GM21737 (cell line): ENCODE results near the gene RBM15.
A peak's percentile ranks its signal among the peaks of the same experiment; 100 is the strongest.

ENCODE experiments used
- ATAC-seq: cut with Tn5 transposase; IDR thresholded peaks from one replicate; pipeline ENCODE4 v1.9.1; 2021; ENCODE audit warnings: mild to moderate bottlenecking, moderate library complexity; ENCODE audit not compliant: unreplicated experiment

The RBM15 gene

DNA sequence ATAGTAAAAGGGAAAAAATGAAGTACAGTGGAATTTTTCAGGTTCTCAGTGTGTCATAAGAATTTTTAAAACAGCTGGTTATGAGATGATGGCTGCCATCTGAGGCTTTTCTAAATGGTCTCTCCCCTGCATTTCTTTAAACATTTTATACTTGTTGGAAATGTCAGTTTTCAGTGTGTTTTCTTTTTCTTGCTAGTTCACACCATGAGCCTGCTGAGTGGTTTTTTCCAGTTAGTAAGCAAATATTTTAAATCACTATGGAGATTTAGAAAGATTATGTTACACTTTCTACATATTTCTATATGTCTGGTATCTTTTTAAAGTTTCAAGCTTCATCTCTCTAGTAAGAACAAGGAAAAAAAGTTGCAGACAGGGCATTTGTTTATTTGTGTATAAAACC lies 9.6 kb downstream of the RBM15 start:
- ATAC-seq = no peak

DNA sequence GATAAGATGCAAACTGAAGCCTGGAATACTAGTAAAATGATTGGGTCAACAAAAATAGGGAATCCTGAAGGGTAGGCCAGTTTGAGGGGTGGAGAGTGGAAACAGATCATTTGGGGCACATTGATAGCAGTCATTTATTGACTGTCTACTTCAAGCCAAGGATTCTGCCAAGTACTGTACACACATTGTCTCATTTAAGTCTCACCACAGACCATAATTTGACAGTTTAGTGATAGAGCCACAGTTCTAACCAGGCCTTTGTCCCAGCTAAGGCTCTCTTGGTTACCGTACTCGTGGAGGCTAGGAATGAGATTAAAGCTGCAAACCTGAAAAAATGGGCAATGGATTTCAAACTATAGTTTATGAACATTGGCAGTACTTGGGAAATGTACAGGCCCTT lies 11.2 kb downstream of the RBM15 start:
- no peak for ATAC-seq

DNA sequence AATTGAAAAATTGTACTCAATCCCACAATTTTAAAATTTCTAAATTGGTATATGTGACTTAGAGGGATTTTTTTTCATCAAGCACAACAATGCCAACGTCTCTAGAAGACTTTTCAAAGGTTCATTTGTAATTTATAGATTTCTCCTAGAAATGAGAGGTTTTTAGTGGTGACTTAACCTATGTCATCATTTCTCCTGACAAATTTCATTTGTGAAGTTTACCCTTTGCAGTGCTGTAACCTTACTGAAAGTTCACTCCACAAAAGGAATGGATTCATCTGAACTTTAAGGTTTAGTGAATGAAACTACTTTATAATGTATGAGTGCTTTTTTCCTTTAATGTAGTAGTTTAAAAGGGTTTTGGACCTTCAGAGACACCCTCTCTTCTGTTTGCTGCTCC lies 16.1 kb downstream of the RBM15 start:
- no peak for ATAC-seq

DNA sequence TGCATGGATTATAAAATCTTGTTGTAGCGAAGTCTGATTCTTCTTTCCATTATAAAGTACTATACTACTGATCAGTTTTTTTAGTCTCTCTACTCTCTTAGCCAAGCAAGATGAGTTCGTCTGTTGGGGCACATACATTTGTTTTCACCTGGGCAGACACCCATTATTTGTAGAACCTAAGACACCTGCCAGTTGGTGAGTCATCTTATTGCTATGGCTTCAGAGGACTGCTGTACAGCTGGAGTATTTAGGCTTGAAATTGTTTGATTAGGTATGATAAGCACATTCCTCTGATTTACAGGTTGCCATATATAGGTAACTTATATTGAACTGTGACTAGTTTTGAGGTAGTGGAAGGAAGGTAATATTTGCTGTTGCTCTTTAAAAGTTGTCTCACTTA lies 17.2 kb downstream of the RBM15 start:
- ATAC-seq = no peak

DNA sequence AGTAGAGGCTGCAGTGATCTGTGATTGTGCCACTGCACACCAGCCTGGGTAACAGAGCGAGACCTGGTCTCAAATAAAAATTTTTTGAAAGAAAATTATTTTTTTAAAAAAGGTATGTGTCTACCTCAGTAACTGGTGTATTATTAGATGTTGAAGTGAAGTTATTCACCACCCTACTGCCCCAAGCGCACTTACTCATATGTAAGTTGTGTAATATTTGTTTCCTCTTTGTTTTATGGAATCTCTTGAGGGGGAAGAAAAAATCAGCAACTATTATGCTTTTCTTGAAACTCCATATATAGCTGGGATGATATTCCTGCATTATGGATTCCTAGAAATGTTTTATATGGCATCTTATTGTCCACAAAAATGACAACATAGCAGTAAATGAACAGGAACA lies 21.3 kb downstream of the RBM15 start:
- no peak for ATAC-seq

DNA sequence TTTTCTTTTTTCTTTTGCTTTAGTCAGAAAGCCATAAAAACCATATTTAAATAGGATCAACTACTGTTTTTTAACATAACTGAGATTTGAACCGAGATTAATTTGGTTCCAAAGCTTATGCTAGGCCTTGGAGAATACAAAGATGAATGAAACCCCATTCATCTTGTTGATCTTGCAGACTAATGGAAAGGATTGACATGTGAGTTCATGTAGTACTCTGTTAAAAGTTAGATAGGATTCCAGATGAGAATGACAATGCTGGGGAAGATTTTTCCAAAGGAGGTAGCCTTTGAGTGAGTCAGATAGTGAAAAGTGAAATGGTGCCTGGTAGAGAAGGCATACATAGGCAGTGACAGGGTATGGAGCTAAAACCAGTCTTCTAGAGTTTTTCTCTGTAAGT lies 22.7 kb downstream of the RBM15 start:
- no peak for ATAC-seq

DNA sequence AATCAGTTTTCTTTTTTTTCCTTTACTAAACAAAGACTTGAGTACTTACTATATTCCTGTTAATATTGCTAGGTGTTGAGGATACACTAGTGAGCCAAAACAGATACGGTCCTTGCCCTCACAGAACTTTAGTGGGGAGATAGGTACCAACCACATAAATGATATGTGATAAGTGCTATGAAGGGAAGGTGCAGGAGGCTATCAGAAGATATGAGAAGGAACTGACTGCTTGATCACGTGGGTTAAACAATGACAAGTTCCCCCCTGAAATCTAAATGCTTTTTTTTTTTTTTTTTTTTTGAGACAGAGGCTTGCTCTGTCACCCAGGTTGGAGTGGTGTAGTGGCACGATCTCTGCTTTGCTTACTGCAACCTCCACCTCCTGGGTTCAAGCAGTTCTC lies 25.0 kb downstream of the RBM15 start:
- ATAC-seq = no peak

DNA sequence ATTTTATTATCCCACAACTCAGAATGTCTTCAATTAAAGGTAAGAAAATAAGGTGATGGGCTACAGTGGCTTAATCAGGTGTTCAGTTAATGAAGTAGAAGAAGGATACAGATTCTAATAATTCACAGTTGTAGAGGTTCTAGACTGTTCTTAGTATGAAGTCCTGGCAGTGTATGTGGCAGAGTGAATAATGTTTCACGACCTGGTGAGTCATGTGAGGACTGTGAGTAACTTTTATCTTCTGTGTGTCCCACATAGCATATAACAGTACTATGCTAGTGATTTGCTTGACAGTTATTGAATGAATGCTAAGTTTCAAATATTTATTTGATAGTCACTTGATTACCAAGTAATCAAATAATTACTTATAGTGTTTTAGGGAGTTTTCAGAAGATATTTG lies 31.6 kb downstream of the RBM15 start:
- no peak for ATAC-seq

DNA sequence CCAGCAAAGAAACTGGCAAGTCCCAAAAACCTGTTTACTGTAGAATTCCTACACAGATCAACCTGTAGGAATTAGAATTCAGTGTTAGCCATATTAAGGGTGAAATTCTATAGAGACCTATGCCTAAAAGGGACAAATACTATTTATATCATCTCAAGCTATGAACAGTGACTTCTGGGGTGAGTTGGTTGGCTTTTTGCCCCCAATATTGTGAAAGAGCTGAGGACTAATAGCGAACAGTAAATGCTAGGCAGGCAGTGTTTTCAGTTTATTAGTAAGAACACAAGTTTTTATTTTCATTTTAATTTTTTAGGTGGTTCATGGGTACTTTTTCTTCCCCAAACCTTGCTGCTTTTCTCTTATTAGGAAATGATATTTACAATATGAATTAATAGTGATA lies 36.3 kb downstream of the RBM15 start:
- ATAC-seq = no peak

DNA sequence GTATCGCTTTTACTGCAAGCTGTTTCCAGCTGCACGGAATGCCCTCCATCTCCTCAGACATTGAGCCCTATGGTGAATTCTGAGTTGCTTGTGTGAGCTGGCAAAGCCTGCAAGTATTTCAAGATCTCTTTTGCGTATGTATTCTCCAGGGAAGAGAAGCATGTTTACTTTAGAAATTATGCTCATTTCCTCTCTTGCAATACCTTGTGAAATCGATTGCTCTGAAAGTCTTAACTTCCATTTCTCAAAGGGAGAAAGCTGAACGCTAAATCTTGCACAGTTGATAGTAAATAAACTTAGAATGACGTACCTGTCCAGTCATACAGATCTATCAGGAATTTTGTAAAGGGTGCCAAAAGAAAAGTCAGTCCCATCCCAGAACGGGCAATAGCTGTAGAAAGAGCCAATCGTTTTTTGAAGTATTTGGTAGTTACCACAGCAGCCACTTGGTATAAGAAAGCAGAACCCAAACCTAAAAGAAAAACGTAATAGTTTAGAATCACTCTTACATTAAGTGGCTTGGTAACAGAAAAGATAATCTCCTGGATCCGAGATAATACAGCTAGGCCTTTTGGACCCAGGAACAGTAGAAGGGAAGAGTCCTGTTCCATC lies 41.6 kb downstream of the RBM15 start:
- ATAC-seq = no peak

DNA sequence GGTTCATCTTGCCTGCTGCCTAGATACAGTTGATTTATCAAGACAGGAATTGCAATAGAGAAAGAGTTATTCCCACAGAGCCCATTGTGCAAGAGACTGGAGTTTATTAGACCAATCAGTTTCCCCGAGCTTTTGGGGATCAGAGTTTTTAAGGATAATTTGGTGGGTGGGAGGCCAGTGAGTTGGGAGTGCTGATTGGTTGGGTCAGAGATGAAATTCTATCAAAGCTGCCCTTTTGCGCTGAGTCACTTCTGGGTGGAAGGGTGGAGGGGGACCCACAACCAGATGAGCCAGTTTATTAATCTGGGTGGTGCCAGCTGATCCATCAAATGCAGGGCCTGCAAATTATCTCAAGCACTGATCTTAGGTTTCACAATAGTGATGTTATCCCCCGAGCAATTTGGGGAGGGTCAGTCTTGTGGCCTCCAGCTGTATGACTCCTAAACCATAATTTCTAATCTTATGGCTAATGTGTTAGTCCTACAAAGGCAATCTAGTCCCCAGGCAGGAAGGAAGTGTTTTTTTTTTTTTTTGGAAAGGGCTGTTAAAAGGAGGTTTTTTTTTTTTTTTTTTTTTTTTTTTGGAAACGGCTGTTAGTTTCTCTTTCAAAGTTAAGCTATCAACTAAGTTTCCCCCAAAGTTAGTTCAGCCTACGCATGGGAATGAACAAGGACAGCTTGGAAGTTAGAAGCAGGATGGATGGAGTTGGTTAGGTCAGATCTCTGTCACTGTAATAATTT lies 44.2 kb downstream of the RBM15 start:
- no peak for ATAC-seq

DNA sequence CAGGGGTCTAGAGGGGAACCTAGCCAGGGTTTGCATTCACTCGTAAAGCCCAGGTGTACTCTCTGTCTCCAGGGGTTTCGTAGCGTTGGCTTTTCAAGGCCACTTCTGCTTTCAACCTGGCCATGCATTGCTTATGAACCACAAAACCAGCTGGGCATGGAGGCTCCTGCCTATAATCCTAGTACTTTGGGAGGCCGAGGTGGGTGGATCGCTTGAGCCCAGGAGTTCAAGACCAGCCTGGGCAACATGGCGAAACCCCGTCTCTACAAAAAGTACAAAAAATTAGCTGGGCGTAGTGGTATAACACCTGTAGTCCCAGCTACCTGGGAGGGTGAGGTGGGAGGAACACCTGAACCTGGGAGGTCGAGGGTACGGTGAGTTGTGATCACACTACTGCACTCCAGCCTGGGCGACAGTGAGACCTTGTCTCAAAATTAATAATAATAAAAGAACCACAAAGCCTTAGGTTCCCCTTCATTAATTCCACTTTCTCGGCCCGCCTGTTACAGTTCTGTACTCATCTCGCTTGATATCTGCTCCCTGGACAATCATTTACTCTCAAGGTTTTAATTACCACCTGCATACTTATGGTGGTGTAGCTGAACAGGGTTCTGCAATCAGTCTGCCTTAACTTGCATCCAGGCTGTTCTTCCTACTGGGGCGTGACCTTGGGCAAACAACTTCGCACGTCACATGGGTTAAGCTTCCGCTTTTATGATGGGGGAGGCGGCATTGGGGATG lies 45.6 kb downstream of the RBM15 start:
- peak; percentile 69 for ATAC-seq

DNA sequence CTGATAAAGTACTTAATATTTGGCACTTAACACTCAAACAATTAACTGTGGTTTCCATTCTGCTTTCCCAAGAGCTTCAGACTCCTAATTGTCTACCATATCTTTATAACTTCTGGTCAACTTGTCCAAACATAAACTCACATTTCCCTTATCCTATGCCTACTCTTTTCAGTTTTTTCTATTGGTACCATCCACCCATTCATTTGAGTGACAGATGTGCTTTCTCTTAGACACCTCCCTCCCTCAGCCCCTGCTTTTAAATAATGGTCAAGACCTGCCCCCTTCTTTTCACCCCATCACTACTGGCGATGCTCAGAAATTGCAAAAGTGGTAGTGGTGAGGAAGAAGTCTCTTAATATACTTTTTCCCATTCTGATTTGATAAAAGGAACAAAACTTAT lies 46.2 kb downstream of the RBM15 start:
- ATAC-seq = no peak

DNA sequence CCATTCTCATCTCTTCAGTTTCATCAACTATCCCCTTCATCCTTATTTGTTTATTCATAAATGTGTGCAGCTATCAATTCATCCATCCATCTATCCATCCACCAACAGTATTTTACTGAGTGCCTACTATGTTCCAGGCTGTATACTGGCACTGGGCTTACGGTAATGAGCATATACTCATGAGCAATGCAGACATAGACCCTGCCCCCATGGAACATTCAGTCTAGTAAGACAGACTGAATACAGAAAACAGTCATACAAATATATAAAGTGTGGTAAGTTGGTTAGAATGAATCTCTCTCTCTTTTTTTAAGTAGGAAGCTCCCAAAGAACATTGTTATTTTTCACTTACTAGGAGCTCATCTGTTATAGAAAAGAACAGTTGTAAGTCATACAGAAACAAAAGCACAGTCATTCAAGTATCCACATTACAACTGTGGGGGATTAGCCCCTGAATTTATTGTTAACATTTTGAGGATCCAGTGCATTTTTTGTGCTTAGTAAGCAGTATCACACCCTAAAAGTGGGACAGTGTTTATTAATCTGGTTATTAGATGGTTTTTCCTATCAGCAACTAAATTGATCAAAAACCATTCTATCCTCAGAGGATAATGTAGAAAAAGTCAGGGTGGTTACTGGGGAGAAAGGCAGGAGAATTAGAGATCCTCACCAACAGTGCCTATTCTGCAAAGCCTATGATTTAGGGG lies 48.0 kb downstream of the RBM15 start:
- no peak for ATAC-seq

DNA sequence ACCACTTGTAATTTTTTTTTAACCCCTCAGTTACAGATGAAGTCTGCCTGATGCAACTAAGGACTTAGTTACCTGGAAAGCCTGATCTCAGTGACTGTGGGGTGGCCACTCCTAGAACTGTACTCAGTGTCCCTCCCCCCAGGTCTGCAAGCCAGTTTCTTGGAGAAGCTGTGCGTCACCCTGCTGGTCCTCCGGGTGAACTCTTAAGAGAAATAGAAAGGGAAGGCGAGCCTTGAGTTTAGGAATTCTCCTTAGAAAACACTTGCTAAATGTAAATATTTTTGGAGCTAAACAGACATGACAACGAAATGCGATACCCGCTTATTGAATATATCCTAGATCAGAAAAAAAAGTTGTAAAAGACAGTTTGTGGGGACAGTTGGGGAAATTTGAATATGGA lies 50.9 kb downstream of the RBM15 start:
- no peak for ATAC-seq

DNA sequence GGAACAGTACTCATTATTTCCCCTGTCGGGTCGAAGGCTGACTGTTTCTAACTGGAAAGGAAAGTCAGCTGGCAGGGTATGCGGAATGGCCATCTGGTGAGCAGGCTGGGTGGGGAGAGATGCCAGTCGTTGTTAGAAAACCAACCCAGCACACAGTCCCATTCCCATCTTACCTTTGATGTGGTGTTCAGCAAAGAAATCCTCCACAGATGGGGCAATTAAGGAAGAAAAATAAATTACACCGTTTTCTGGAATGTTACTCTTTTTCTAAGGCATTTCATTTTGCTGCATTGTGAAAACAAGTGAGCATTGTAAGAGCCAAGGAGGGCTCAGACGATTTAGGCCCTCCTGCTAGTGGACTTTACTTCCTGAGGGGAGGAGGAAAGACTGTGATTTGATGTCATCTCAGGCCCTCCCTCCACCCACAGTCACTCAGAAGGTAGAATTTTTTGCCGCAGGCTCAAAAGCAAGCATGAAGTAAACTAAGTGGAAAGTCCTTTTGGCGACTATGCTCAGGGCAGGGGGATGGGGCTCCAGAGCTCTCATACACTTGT lies 51.6 kb downstream of the RBM15 start, which contains the start of gene SLC16A4:
TSS of gene SLC16A4 (minus strand) at position 335 of the 554 bp plus-strand sequence. CDS start 1,703 bp downstream, outside the sequence.
- ATAC-seq = no peak

DNA sequence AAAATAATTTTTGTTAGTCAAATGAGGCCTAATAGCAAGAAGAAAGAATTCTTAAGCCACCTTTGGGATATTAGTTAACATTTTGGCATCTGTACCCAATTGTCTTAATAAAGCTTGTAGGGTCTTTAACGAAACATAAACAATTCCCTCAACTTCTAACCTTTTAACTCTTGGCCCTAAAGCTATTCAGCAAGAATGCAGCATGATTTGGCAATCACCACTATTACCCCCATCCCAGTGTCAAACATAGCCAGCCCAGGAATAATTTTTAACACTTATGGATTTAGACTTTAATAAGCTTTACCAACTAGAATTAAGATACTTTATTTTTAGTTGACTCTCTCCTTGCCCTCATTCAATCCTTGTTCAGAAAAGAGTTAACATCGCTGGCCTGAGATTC lies 54.1 kb downstream of the RBM15 start:
- ATAC-seq = no peak

DNA sequence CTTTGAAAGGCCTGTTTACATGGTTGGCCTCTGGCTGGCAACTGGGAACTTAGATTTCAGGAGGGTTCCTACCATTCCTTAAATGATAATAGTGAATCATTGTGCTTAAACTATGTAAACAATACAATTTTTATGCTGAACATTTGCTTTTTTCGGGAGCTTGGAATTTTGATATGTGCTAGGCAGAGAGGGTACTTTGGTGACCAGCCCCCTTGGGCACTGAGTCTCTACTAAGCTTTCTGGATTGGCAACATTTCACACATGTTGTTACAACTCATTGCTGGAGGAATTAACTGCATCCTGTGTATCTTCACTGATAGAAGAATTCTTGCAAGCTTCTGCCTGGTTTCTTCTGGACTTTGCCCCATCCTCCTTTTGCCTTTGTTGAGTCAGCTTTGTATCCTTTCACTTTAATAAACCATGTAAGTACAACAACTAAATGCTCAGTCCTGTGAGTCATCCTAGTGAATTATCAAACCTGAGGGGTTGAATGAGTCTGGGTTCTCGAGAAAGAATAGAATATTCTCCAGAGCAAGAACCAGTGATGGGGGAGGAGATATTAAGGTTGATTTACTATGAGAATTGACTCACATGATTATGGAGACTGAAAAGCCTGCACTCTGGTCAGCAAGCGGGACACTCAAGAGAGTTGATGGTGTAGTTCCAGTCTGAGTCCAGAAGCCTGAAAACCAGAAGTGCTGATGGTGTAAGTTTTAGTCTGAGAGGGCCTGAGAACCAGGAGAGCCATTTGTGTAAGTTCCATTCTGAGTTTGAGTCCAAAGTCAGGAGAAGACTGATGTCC lies 54.7 kb downstream of the RBM15 start:
- no peak for ATAC-seq

DNA sequence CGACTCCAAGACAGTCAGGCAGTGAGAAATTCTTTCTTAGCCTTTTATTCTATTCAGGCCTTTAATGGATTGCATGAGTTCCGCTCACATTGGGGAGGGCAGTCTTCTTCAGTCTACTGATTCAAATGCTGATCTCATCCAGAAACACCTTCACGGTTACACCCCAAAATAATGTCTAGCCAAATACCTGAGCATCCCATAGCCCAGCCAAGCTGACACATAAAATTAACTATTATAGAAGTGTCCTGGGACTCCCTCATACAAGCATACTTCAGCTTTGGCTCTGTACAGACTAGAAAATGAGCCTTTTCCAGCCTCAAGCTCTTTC lies 55.3 kb downstream of the RBM15 start:
- ATAC-seq = no peak
